ENCODE data around the gene SCCPDH.

DNA sequence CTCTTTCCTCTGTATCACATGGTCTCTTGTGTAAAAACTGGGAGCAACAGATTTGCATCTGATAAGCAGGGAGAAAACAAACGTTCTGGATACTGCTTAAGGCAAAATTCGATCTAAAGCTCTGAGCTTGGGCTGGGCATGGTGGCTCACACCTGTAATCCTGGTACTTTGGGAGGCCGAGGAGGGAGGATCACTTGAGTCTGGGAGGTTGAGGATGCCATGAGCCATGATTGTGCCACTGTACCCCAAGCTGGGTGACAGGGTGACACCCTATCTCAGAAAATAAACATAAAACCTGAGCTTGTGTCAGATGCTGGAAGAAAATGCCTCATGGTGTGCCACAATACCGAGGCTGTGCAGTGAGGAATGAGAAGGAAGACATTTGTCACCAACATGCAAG, 73.9 kb downstream of the SCCPDH start:
- TF ChIP-seq HDAC2 (IDR thresholded peaks at IDR 0.05) (no peak), ZNF354B (CRISPR knock-in tag; IDR thresholded peaks at IDR 0.05) (no peak), MCM7 (IDR thresholded peaks at IDR 0.05) (no peak), ZNF717 (CRISPR knock-in tag; IDR thresholded peaks at IDR 0.05) (no peak), MYNN (IDR thresholded peaks at IDR 0.05) (no peak), MYNN (CRISPR knock-in tag; IDR thresholded peaks at IDR 0.05) (no peak), KLF6 (CRISPR knock-in tag; IDR thresholded peaks at IDR 0.05; ENCODE audit: borderline replicate concordance) (no peak), CREB1 (IDR thresholded peaks at IDR 0.05) (no peak), CREB1 (CRISPR knock-in tag; IDR thresholded peaks at IDR 0.05) (no peak), TBP (optimal IDR thresholded peaks at IDR 0.05; ENCODE audit: low read depth, low read length) (no peak), TEAD4 (IDR thresholded peaks at IDR 0.05; ENCODE audit: low read length) (no peak), TEAD4 (CRISPR knock-in tag; IDR thresholded peaks at IDR 0.05; ENCODE audit: borderline replicate concordance) (no peak), UBTF (IDR thresholded peaks at IDR 0.05; ENCODE audit: borderline replicate concordance in 1 of 2, low read depth in 2 of 2, low read length in 2 of 2) (no peak), PBX2 (CRISPR knock-in tag; IDR thresholded peaks at IDR 0.05; ENCODE audit: low read depth) (no peak), PBX2 (tag; conservative IDR thresholded peaks at IDR 0.05; ENCODE audit: low read depth) (no peak), NFE2 (IDR thresholded peaks at IDR 0.05; ENCODE audit: low read depth) (no peak)
- TF ChIP-seq, protein P1, sequence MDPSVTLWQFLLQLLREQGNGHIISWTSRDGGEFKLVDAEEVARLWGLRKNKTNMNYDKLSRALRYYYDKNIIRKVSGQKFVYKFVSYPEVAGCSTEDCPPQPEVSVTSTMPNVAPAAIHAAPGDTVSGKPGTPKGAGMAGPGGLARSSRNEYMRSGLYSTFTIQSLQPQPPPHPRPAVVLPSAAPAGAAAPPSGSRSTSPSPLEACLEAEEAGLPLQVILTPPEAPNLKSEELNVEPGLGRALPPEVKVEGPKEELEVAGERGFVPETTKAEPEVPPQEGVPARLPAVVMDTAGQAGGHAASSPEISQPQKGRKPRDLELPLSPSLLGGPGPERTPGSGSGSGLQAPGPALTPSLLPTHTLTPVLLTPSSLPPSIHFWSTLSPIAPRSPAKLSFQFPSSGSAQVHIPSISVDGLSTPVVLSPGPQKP (CRISPR knock-in tag; IDR thresholded peaks at IDR 0.05), result no peak
